ENCODE data around the gene AKAP13.

AKAP13 gene

DNA sequence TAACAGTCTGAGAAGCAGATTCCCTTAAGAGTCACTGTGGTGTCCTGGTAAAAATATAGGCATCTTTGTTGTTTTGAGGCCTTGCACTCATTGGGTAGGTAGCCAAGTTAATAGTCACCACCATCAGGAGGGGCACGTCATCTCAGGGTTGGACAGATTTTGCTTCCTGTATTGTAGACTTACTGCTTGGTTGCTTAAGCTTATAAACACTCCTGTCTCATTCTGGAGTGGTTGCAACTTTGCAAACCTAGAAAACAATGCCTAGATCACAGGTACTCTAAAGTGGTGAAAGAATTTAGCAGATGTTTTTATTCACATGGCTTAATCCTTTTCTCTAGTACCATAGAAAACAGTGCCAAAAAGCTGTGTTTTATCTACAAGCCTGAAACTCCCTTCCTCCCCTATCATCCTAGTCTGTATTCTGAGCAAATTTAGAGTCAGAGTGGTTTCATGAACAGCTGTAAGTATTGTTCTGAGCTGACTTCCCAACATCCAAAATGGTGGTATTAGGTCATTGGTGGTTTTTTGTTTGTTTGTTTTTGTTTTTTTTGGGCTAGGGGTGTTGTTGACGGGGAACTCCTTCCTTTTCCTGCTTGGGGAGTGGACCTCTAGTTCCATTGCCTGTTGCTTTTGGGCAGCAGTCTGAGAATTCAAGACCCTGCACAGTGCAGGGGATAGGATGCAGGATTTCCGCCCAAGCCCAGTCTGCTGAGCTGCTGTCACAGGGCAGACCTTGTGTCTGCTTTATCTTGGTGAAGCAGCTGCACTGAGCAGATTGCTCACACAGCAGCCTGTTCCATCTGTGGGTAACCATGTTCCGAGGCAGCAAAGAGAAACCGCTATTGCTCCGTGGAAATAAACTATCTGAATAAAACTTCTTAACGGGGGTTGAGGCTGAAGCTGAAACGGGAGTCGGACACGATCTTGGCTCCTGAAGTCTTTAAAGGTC lies 202.0 kb downstream of the AKAP13 start:
- Histone ChIP-seq H3K27ac (ENCODE audit: extremely low read depth, low read depth, low read length) (no peak overlapping the region), H3K9me3 (ENCODE audit: control insufficient read depth, insufficient read depth, low read depth, low read length) (no peaks in the 10 kb centered on the region), H3K4me1 (ENCODE audit: control insufficient read depth, insufficient read depth, low read length) (peaks cover 3% of the 10 kb centered on the region; the same call in 1 of the 2 replicates), H3K36me3 (ENCODE audit: control insufficient read depth in 2 of 2, insufficient read depth in 1 of 2, low read length in 2 of 2) (peaks cover 5 to 36% of the 10 kb centered on the region in 2 experiments; a peak in 2 of 3 replicates), H3K4me3 (ENCODE audit: low read depth, low read length) (no peak overlapping the region)
- ChIA-PET CTCF (interaction anchor here (0.6 kb wide), 1 partner anchor 147 kb away, joined by 4 read pairs; no protein-coding TSS in a partner anchor), POLR2A (no interaction called here)
- TF ChIP-seq GLIS1 (tag by site-specific recombination; IDR thresholded peaks at IDR 0.05) (no peak), ZNF324 (tag by site-specific recombination; IDR thresholded peaks at IDR 0.05) (no peak), ZNF843 (tag by site-specific recombination; IDR thresholded peaks at IDR 0.05) (no peak), ZNF529 (tag by site-specific recombination; IDR thresholded peaks at IDR 0.05; ENCODE audit: insufficient replicate concordance) (no peak), OVOL3 (tag by site-specific recombination; IDR thresholded peaks at IDR 0.05) (no peak), TCF7L2 (IDR thresholded peaks at IDR 0.05; ENCODE audit: borderline replicate concordance, low read depth, low read length) (no peak), ZNF670 (tag by site-specific recombination; IDR thresholded peaks at IDR 0.05; ENCODE audit: low read depth) (no peak), ZNF585B (tag by site-specific recombination; IDR thresholded peaks at IDR 0.05) (no peak), ZNF423 (tag by site-specific recombination; IDR thresholded peaks at IDR 0.05) (no peak), ZNF133 (tag by site-specific recombination; IDR thresholded peaks at IDR 0.05) (no peak), ZNF514 (tag by site-specific recombination; IDR thresholded peaks at IDR 0.05) (no peak), ZBTB21 (tag by site-specific recombination; IDR thresholded peaks at IDR 0.05) (no peak), ZNF239 (tag by site-specific recombination; IDR thresholded peaks at IDR 0.05) (no peak), HOXA7 (CRISPR knock-in tag; IDR thresholded peaks at IDR 0.05; ENCODE audit: borderline replicate concordance) (no peak), ZNF37A (tag by site-specific recombination; IDR thresholded peaks at IDR 0.05) (no peak), ZNF626 (tag by site-specific recombination; IDR thresholded peaks at IDR 0.05) (no peak), ZNF621 (tag by site-specific recombination; IDR thresholded peaks at IDR 0.05) (no peak)
- TF ChIP-seq, protein P1, sequence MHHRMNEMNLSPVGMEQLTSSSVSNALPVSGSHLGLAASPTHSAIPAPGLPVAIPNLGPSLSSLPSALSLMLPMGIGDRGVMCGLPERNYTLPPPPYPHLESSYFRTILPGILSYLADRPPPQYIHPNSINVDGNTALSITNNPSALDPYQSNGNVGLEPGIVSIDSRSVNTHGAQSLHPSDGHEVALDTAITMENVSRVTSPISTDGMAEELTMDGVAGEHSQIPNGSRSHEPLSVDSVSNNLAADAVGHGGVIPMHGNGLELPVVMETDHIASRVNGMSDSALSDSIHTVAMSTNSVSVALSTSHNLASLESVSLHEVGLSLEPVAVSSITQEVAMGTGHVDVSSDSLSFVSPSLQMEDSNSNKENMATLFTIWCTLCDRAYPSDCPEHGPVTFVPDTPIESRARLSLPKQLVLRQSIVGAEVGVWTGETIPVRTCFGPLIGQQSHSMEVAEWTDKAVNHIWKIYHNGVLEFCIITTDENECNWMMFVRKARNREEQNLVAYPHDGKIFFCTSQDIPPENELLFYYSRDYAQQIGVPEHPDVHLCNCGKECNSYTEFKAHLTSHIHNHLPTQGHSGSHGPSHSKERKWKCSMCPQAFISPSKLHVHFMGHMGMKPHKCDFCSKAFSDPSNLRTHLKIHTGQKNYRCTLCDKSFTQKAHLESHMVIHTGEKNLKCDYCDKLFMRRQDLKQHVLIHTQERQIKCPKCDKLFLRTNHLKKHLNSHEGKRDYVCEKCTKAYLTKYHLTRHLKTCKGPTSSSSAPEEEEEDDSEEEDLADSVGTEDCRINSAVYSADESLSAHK (tag by site-specific recombination; IDR thresholded peaks at IDR 0.05) = no peak
- TF ChIP-seq, protein P2, sequence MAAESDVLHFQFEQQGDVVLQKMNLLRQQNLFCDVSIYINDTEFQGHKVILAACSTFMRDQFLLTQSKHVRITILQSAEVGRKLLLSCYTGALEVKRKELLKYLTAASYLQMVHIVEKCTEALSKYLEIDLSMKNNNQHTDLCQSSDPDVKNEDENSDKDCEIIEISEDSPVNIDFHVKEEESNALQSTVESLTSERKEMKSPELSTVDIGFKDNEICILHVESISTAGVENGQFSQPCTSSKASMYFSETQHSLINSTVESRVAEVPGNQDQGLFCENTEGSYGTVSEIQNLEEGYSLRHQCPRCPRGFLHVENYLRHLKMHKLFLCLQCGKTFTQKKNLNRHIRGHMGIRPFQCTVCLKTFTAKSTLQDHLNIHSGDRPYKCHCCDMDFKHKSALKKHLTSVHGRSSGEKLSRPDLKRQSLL (tag by site-specific recombination; IDR thresholded peaks at IDR 0.05) = no peak

DNA sequence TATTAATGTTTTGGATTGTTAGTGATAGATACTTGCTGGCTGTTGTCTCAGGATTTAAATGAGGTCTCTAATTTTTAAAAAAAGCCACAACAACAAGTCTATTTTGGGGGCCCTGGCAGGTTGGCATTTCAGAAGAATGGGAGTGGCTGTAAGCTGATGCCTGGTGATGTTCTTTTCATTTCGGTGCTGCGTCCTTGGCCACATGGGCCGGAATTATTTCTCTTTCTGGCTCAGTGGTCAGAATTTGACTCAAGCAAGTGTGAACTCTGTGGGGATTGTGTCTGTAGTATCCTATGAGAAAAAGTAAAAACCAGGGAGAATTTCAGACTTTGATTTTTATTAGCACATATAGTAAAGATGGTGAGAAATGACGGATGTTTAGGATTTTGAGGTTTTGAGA lies 203.0 kb downstream of the AKAP13 start:
- Histone ChIP-seq H3K27ac (ENCODE audit: extremely low read depth, low read depth, low read length) (no peak overlapping the region), H3K4me1 (ENCODE audit: control insufficient read depth, insufficient read depth, low read length) (peaks cover 3% of the 10 kb centered on the region; the same call in 1 of the 2 replicates), H3K36me3 (ENCODE audit: control insufficient read depth in 2 of 2, insufficient read depth in 1 of 2, low read length in 2 of 2) (peaks cover 5 to 36% of the 10 kb centered on the region in 2 experiments; a peak in 2 of 3 replicates), H3K4me3 (ENCODE audit: low read depth, low read length) (no peak overlapping the region), H3K9me3 (ENCODE audit: control insufficient read depth, insufficient read depth, low read depth, low read length) (no peaks in the 10 kb centered on the region)
- POLR2A ChIA-PET = no interaction called here
- CTCF ChIA-PET = no interaction called here
- TF ChIP-seq HOXA7 (CRISPR knock-in tag; IDR thresholded peaks at IDR 0.05; ENCODE audit: borderline replicate concordance) (no peak), KLF9 (tag by site-specific recombination; IDR thresholded peaks at IDR 0.05; ENCODE audit: low read depth) (no peak), ZNF707 (tag by site-specific recombination; IDR thresholded peaks at IDR 0.05) (no peak), ZNF335 (tag by site-specific recombination; conservative IDR thresholded peaks at IDR 0.05) (no peak), ZNF529 (tag by site-specific recombination; IDR thresholded peaks at IDR 0.05; ENCODE audit: insufficient replicate concordance) (no peak), OVOL3 (tag by site-specific recombination; IDR thresholded peaks at IDR 0.05) (no peak)
- TF ChIP-seq, protein P3, sequence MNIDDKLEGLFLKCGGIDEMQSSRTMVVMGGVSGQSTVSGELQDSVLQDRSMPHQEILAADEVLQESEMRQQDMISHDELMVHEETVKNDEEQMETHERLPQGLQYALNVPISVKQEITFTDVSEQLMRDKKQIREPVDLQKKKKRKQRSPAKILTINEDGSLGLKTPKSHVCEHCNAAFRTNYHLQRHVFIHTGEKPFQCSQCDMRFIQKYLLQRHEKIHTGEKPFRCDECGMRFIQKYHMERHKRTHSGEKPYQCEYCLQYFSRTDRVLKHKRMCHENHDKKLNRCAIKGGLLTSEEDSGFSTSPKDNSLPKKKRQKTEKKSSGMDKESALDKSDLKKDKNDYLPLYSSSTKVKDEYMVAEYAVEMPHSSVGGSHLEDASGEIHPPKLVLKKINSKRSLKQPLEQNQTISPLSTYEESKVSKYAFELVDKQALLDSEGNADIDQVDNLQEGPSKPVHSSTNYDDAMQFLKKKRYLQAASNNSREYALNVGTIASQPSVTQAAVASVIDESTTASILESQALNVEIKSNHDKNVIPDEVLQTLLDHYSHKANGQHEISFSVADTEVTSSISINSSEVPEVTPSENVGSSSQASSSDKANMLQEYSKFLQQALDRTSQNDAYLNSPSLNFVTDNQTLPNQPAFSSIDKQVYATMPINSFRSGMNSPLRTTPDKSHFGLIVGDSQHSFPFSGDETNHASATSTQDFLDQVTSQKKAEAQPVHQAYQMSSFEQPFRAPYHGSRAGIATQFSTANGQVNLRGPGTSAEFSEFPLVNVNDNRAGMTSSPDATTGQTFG (tag by site-specific recombination; IDR thresholded peaks at IDR 0.05; ENCODE audit: borderline replicate concordance) = no peak
- TF ChIP-seq, protein P4, sequence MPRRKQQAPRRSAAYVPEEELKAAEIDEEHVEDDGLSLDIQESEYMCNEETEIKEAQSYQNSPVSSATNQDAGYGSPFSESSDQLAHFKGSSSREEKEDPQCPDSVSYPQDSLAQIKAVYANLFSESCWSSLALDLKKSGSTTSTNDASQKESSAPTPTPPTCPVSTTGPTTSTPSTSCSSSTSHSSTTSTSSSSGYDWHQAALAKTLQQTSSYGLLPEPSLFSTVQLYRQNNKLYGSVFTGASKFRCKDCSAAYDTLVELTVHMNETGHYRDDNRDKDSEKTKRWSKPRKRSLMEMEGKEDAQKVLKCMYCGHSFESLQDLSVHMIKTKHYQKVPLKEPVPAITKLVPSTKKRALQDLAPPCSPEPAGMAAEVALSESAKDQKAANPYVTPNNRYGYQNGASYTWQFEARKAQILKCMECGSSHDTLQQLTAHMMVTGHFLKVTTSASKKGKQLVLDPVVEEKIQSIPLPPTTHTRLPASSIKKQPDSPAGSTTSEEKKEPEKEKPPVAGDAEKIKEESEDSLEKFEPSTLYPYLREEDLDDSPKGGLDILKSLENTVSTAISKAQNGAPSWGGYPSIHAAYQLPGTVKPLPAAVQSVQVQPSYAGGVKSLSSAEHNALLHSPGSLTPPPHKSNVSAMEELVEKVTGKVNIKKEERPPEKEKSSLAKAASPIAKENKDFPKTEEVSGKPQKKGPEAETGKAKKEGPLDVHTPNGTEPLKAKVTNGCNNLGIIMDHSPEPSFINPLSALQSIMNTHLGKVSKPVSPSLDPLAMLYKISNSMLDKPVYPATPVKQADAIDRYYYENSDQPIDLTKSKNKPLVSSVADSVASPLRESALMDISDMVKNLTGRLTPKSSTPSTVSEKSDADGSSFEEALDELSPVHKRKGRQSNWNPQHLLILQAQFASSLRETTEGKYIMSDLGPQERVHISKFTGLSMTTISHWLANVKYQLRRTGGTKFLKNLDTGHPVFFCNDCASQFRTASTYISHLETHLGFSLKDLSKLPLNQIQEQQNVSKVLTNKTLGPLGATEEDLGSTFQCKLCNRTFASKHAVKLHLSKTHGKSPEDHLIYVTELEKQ (tag by site-specific recombination; IDR thresholded peaks at IDR 0.05; ENCODE audit: borderline replicate concordance) = no peak

All from HEK293 (cell line).